ENCODE measurements around the gene ERAL1. TPM values are rescaled to one million over a fixed set of nuclear protein-coding genes. Genes with fewer than 3 reads are reported as not detected.

Gene ERAL1
- total and polyA plus RNA-seq, 2 of the 8 experiments (the other 6 are each of a cell fraction or from before 2014, with no cell fraction given) = 67.8 to 122 TPM

DNA sequence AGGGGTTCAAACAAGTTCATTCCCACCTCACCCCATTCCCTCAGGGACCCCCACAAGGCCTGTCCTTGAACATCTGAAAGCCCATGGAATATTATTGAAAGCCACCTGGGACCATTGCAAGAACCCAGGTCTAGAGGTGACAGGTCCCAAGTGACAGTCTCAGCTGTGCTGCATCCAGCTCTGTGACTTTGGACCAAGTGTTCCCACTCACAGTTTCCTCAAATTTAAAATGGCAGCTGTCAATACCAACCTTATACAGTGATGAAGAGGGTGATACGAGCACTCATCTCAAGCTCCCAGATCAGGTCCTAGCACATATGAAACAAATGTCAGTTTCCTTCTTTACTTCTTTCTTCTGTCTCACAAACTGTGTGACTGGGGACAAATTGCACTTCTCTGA lies 9.1 kb downstream of the ERAL1 start:
- Histone ChIP-seq H3K9me3 (ENCODE audit: insufficient read depth in 2 of 2, low read depth in 1 of 2, low read length in 1 of 2) (no peaks in the 10 kb centered on the region), H4K8ac (ENCODE audit: extremely low read depth, insufficient read depth, low read length) (no peak overlapping the region), H3K4ac (replicated peaks; ENCODE audit: insufficient read length, low read depth, low read length) (no peak overlapping the region), H2BK15ac (ENCODE audit: low read length) (no peak overlapping the region), H3K56ac (replicated peaks; ENCODE audit: insufficient read length, low read depth, low read length) (no peak overlapping the region), H4K5ac (ENCODE audit: insufficient read length, low read depth, low read length) (no peak overlapping the region), H3K79me2 (ENCODE audit: control insufficient read depth in 1 of 2, insufficient read depth in 2 of 2, low read length in 2 of 2) (no peaks in the 10 kb centered on the region), H3K14ac (ENCODE audit: insufficient read length) (no peak overlapping the region), H3K18ac (ENCODE audit: extremely low read depth, low read length) (no peak overlapping the region), H2BK120ac (replicated peaks; ENCODE audit: low read depth, low read length) (no peak overlapping the region), H4K20me1 (replicated peaks in 1 of 2; ENCODE audit: control insufficient read depth in 1 of 2, insufficient read depth in 2 of 2, low read length in 2 of 2) (peaks cover 1 to 3% of the 10 kb centered on the region in 2 experiments), H3K36me3 (ENCODE audit: control insufficient read depth in 2 of 4, insufficient read depth in 4 of 4, low read length in 3 of 4) (peaks cover 6 to 9% (median 8%) of the 10 kb centered on the region in 4 experiments; a peak in 7 of 8 replicates), H2BK5ac (ENCODE audit: low read depth, low read length) (no peak overlapping the region), H2BK20ac (ENCODE audit: low read length) (no peak overlapping the region), H3K27ac (ENCODE audit: low read depth, low read length) (no peak overlapping the region), H3K4me2 (ENCODE audit: insufficient read depth in 1 of 2, low read depth in 2 of 2, low read length in 2 of 2) (no peak overlapping the region), H3K27me3 (replicated peaks in 1 of 4; ENCODE audit: control insufficient read depth in 3 of 4, extremely low read depth in 1 of 4, insufficient read depth in 3 of 4, low read length in 3 of 4) (no peaks in the 10 kb centered on the region; a peak in 1 of 7 replicates), H2AK5ac (ENCODE audit: low read depth, low read length) (no peak overlapping the region), H4K91ac (replicated peaks; ENCODE audit: insufficient read length, low read length) (no peak overlapping the region), H3K79me1 (ENCODE audit: low read depth, low read length) (no peaks in the 10 kb centered on the region), H2BK12ac (ENCODE audit: low read depth, low read length) (no peak overlapping the region), H3K23me2 (ENCODE audit: low read depth, low read length) (no peaks in the 10 kb centered on the region), H3K9ac (replicated peaks in 1 of 4; ENCODE audit: extremely low read depth in 1 of 4, low read depth in 3 of 4, low read length in 3 of 4) (no peak overlapping the region), H3K4me3 (ENCODE audit: extremely low read depth in 1 of 4, insufficient read depth in 2 of 4, low read depth in 3 of 4, low read length in 4 of 4) (no peak overlapping the region), H2AFZ (ENCODE audit: low read length) (no peak overlapping the region), H3K4me1 (replicated peaks in 1 of 4; ENCODE audit: control insufficient read depth in 3 of 4, insufficient read depth in 4 of 4, low read length in 3 of 4) (peaks cover 0 to 6% (median 0%) of the 10 kb centered on the region in 4 experiments; a peak in 2 of 7 replicates), H3K23ac (ENCODE audit: insufficient read length) (no peak overlapping the region)
- ChIA-PET CTCF (ENCODE audit: partially characterized antibody) (interaction anchor here (0.8 to 4.2 kb wide), 7 partner anchors 14 to 109 kb away, joined by 3 to 15 read pairs (median 4); no protein-coding TSS in a partner anchor), POLR2A (ENCODE audit: partially characterized antibody) (interaction anchor here (0.9 to 1.5 kb wide), 6 partner anchors 8 to 37 kb away, joined by 3 to 4 read pairs (median 3); partner anchors contain the start of gene FLOT2)
- FAIRE-seq = no peak
- TF ChIP-seq RAD21 (IDR thresholded peaks at IDR 0.05 in 1 of 2, conservative IDR thresholded peaks at IDR 0.05 in 1 of 2; ENCODE audit: low read depth in 2 of 2, low read length in 2 of 2) = no peak
- no peak for TF ChIP-seq TBP (IDR thresholded peaks at IDR 0.05; ENCODE audit: low read depth, low read length)
- TF ChIP-seq SP4 (IDR thresholded peaks at IDR 0.05; ENCODE audit: low read length) = no peak
- TF ChIP-seq RBBP5 (IDR thresholded peaks at IDR 0.05; ENCODE audit: borderline replicate concordance, low read depth, low read length) = no peak
- TF ChIP-seq GTF2F1 (IDR thresholded peaks at IDR 0.05; ENCODE audit: borderline replicate concordance, low read depth, low read length) = no peak
- no peak for TF ChIP-seq TEAD4 (IDR thresholded peaks at IDR 0.05; ENCODE audit: low read depth, low read length)
- no peak for TF ChIP-seq NRF1 (IDR thresholded peaks at IDR 0.05; ENCODE audit: low read depth, low read length)
- no peak for TF ChIP-seq SP2 (IDR thresholded peaks at IDR 0.05; ENCODE audit: low read length)
- TF ChIP-seq EP300 (IDR thresholded peaks at IDR 0.05; ENCODE audit: borderline replicate concordance in 1 of 2, low read depth in 2 of 2, low read length in 2 of 2) = no peak
- no peak for TF ChIP-seq ASH2L (IDR thresholded peaks at IDR 0.05; ENCODE audit: low read length)
- DNase-seq (ENCODE audit: low read depth in 1 of 2, low spot score in 2 of 2) = no peak
- WGBS, 2 experiments (ENCODE audit: extremely low coverage in 1 of 2, insufficient coverage in 1 of 2, insufficient read length in 1 of 2, insufficient replicate concordance in 2 of 2, low coverage in 1 of 2, low lambda C conversion rate in 2 of 2, missing lambda C conversion rate in 1 of 2) = 88% methylated on average over 1 of the region's 1 CpG; no CpG with 5 or more reads in 1 of the 2 experiments

Data from H1 (cell line).